HepG2 (cell line): ENCODE data around the gene SLC35F3. TPM values are rescaled to one million over a fixed set of nuclear protein-coding genes. Genes with fewer than 3 reads are reported as not detected.

Source experiments
- ATAC-seq: fragments of 200-7000 bp; cut with Tn5 transposase; 3 replicates; pipeline ENCODE4 v1.9.1; 2020; ENCODE audit warnings: mild to moderate bottlenecking, moderate library complexity
- BruUV-seq: library from RNA; stranded (reverse); fragments of 400-500 nt; replicated peaks from 2 replicates; lab custom pipeline; 2021; lab: Mats Ljungman, UMichigan
- CTCF ChIA-PET: fragments of 300-600 bp; formaldehyde crosslinking; extraction: SDS; loops from one replicate; lab custom pipeline; 2021; ENCODE audit warnings: low total read pairs, inconsistent platforms, low intra/inter-chr PET ratio; lab: Yijun Ruan, JAX
- POLR2A ChIA-PET: fragments of 350-600 bp; sonication (Branson Sonifier 250); formaldehyde crosslinking; loops from one replicate; lab custom pipeline; 2020; ENCODE audit warnings: antibody characterized with exemption, inconsistent platforms; lab: Yijun Ruan, JAX
- DNase-seq: peaks from one replicate; pipeline ENCODE4 v3.0.0-alpha.2; 2015; ENCODE audit warnings: low spot score
- FAIRE-seq: peaks from 3 replicates; lab custom pipeline; 2011; peaks lifted over from hg19 to GRCh38; lab: Jason Lieb, UNC
- H2AFZ ChIP-seq: one replicate; pipeline ENCODE4 v1.6.1; 2011; ENCODE audit warnings: low read length, inconsistent platforms
- H3K27ac ChIP-seq: fragments of 300-600 bp; 3 replicates; pipeline ENCODE4 v1.8.0; 2011; ENCODE audit warnings: mixed run types, mild to moderate bottlenecking, mixed read lengths, low read length, inconsistent platforms; ENCODE audit not compliant: insufficient read depth; ENCODE audit errors: extremely low read length
- H3K27me3 ChIP-seq, 2 experiments: fragments of 200-600 bp in 1 of 2; 2 replicates in 1 of 2; 3 replicates in 1 of 2; pipeline versions ENCODE4 v1.6.0 to v1.8.0; 2011; ENCODE audit warnings: low read length in 2 of 2, mild to moderate bottlenecking in 2 of 2, moderate library complexity in 2 of 2, inconsistent platforms in 1 of 2; ENCODE audit not compliant: insufficient read depth in 2 of 2, control insufficient read depth in 1 of 2
- H3K36me3 ChIP-seq, 2 experiments: fragments of 200-600 bp in 1 of 2; replicated peaks in 1 of 2; 2 replicates in 1 of 2; 3 replicates in 1 of 2; pipeline versions ENCODE4 v1.5.1 to v1.8.0; 2011; ENCODE audit warnings: low read length in 2 of 2, inconsistent platforms in 1 of 2; ENCODE audit not compliant: insufficient read depth in 2 of 2, control insufficient read depth in 1 of 2
- H3K4me1 ChIP-seq: 2 replicates; pipeline ENCODE4 v1.5.1; 2012; ENCODE audit warnings: low read length, inconsistent platforms; ENCODE audit not compliant: insufficient read depth
- H3K4me2 ChIP-seq: 2 replicates; pipeline ENCODE4 v1.6.0; 2011; ENCODE audit warnings: low read depth, low read length, inconsistent platforms
- H3K4me3 ChIP-seq, 3 experiments: fragments of 200-600 bp in 1 of 3; sonication (generic), shearing (Covaris generic) in 1 of 3; replicated peaks in 1 of 3; 2 replicates each; pipeline ENCODE4 v1.5.1; 2011 to 2016; ENCODE audit warnings: low read length in 3 of 3, inconsistent platforms in 2 of 3, low read depth in 2 of 3, mild to moderate bottlenecking in 2 of 3, control low read depth in 1 of 3, mixed read lengths in 1 of 3; ENCODE audit not compliant: insufficient read depth in 1 of 3
- H3K79me2 ChIP-seq: one replicate; pipeline ENCODE4 v1.6.1; 2011; ENCODE audit warnings: low read length, inconsistent platforms; ENCODE audit not compliant: insufficient read depth
- H3K9ac ChIP-seq: 2 replicates; pipeline ENCODE4 v1.6.0; 2011; ENCODE audit warnings: mild to moderate bottlenecking, low read depth, low read length, inconsistent platforms; ENCODE audit not compliant: insufficient read depth
- H3K9me3 ChIP-seq: 2 replicates; pipeline ENCODE4 v1.5.1; 2012; ENCODE audit warnings: mild to moderate bottlenecking, low read length
- H4K20me1 ChIP-seq: 2 replicates; pipeline ENCODE4 v1.6.0; 2011; ENCODE audit warnings: inconsistent platforms, mild to moderate bottlenecking, low read length, moderate library complexity; ENCODE audit not compliant: insufficient read depth
- CENPT ChIP-seq: sonication (generic); formaldehyde crosslinking; IDR thresholded peaks from 2 replicates; pipeline ENCODE4 v1.8.0; 2022; ENCODE audit warnings: low read depth, mild to moderate bottlenecking, moderate library complexity, missing genetic modification reagents
- DDIT3 ChIP-seq: sonication (generic); formaldehyde crosslinking; IDR thresholded peaks from 2 replicates; pipeline ENCODE4 v1.4.0; 2020; ENCODE audit warnings: mild to moderate bottlenecking, missing genetic modification reagents
- HBP1 ChIP-seq: IDR thresholded peaks from 2 replicates; pipeline ENCODE4 v1.6.1; 2016; ENCODE audit warnings: low read depth, control low read depth
- KIAA2018 ChIP-seq: sonication (generic); formaldehyde crosslinking; IDR thresholded peaks from 2 replicates; pipeline ENCODE4 v1.5.0; 2020; ENCODE audit warnings: mild to moderate bottlenecking, missing genetic modification reagents, borderline replicate concordance
- NCOA1 ChIP-seq: sonication (generic); formaldehyde crosslinking; IDR thresholded peaks from 2 replicates; pipeline ENCODE4 v1.9.0; 2021; ENCODE audit warnings: missing genetic modification reagents
- SMAD3 ChIP-seq: sonication (generic); formaldehyde crosslinking; IDR thresholded peaks from 2 replicates; pipeline ENCODE4 v1.4.0; 2020; ENCODE audit warnings: missing genetic modification reagents
- SRY ChIP-seq: sonication (generic); formaldehyde crosslinking; IDR thresholded peaks from 2 replicates; pipeline ENCODE4 v1.8.0; 2022; ENCODE audit warnings: mild to moderate bottlenecking, missing genetic modification reagents
- ZFYVE20 ChIP-seq: sonication (generic); formaldehyde crosslinking; IDR thresholded peaks from 2 replicates; pipeline ENCODE4 v1.8.0; 2023; ENCODE audit warnings: low read depth, mild to moderate bottlenecking, moderate library complexity, missing genetic modification reagents, borderline replicate concordance
- ZNF263 ChIP-seq: sonication (generic); formaldehyde crosslinking; IDR thresholded peaks from 2 replicates; pipeline ENCODE4 v1.4.0; 2020; ENCODE audit warnings: missing genetic modification reagents
- ZNF337 ChIP-seq: sonication (generic); formaldehyde crosslinking; IDR thresholded peaks from 2 replicates; pipeline ENCODE4 v1.5.1; 2020; ENCODE audit warnings: missing genetic modification reagents, low read depth, mild to moderate bottlenecking, borderline replicate concordance
- ZNF674 ChIP-seq: sonication (generic); formaldehyde crosslinking; IDR thresholded peaks from 2 replicates; pipeline ENCODE4 v1.5.0; 2020; ENCODE audit warnings: low read depth, mild to moderate bottlenecking, missing genetic modification reagents
- ZNF747 ChIP-seq: sonication (generic); formaldehyde crosslinking; IDR thresholded peaks from 2 replicates; pipeline ENCODE4 v1.8.1; 2023; ENCODE audit warnings: missing genetic modification reagents, mild to moderate bottlenecking, borderline replicate concordance
- ZNF781 ChIP-seq: sonication (generic); formaldehyde crosslinking; IDR thresholded peaks from 2 replicates; pipeline ENCODE4 v1.5.1; 2020; ENCODE audit warnings: borderline replicate concordance, mild to moderate bottlenecking, missing genetic modification reagents; ENCODE audit errors: not compliant biosample characterization
- WGBS: methylation state at CpG from one replicate; pipeline ENCODE4 v1.1.6; 2017; ENCODE audit warnings: low lambda C conversion rate; 5-methylcytosine and 5-hydroxymethylcytosine counted together
- in situ Hi-C: cut with HindIII; loops from 2 replicates; pipeline ENCODE4 v1.10.0; 2017; ENCODE audit warnings: low pct_unique_long_range_greater_than_20kb; ENCODE audit not compliant: extremely low pct_ligation_motif_present
- intact Hi-C: fragments of 100-400 bp; cut with micrococcal nuclease; formaldehyde crosslinking; loops from one replicate; pipeline ENCODE4 v1.10.0; 2022; ENCODE audit not compliant: unreplicated experiment
- polyA plus RNA-seq, 8 experiments: library from polyadenylated mRNA; depleted of rRNA in 3 of 8; stranded (reverse) in 7 of 8; unstranded in 1 of 8; fragments of >200 nt; fragmentation: Illumina TruSeq in 4 of 8; extraction: Trizol in 4 of 8; gene quantifications; 2 replicates each; pipeline versions ENCODE4 v1.2.1 to v1.2.3, GENCODE V29; 2011 to 2016; ENCODE audit warnings: low read depth in 4 of 8, missing spikeins in 1 of 8, mixed read lengths in 1 of 8; ENCODE audit not compliant: insufficient read depth in 1 of 8
- total RNA-seq, 5 experiments: library from RNA; depleted of rRNA; stranded (reverse); fragments of >200 nt; fragmentation: Illumina TruSeq; extraction: Trizol; gene quantifications; 2 replicates each; pipeline ENCODE4 v1.2.3, GENCODE V29; 2016; ENCODE audit warnings: low read depth in 1 of 5

The SLC35F3 gene
- total and polyA plus RNA-seq, 2 of the 13 experiments (the other 11 are each of a cell fraction or from before 2014, with no cell fraction given): not detected

GRCh38 chr1:234164098-234164709, 259.7 kb downstream of the SLC35F3 start (continued):
- TF ChIP-seq CENPT (CRISPR knock-in tag) (no peak), SMAD3 (CRISPR knock-in tag) (no peak), ZNF781 (no peak), ZNF263 (no peak), ZNF337 (CRISPR knock-in tag) (no peak)

- POLR2A ChIA-PET: no interaction called here
- H3K4me2 ChIP-seq: no peak overlapping the region
- BruUV-seq: no TSS peak
- FAIRE-seq (no peak), ATAC-seq (no peak), DNase-seq (no peak)
- H3K9me3 ChIP-seq: no peaks in the 10 kb centered on the region
- H3K36me3 ChIP-seq: no peaks in the 10 kb centered on the region
- CTCF ChIA-PET: no interaction called here
- H3K27ac ChIP-seq: no peak overlapping the region
- H3K27me3 ChIP-seq: peaks cover 2 to 12% of the 10 kb centered on the region in 2 experiments; a peak in 2 of 5 replicates
- 20% methylated on average over 2 of the region's 7 CpGs for WGBS
- no peaks in the 10 kb centered on the region for H4K20me1 ChIP-seq
- H3K4me3 ChIP-seq: no peak overlapping the region
- no peaks in the 10 kb centered on the region for H3K4me1 ChIP-seq
- in situ Hi-C loops: no loop called here
- H3K79me2 ChIP-seq: no peaks in the 10 kb centered on the region
- H3K9ac ChIP-seq: no peak overlapping the region
- intact Hi-C loops: no loop called here
- H2AFZ ChIP-seq: no peak overlapping the region
- TF ChIP-seq ZNF674 (CRISPR knock-in tag) (no peak), HBP1 (CRISPR knock-in tag) (no peak), ZFYVE20 (no peak), ZNF747 (CRISPR knock-in tag) (no peak), DDIT3 (CRISPR knock-in tag) (no peak), SRY (CRISPR knock-in tag) (no peak), NCOA1 (CRISPR knock-in tag) (no peak), KIAA2018 (no peak)
These were observed 263.7 kb downstream of the SLC35F3 start for GRCh38 chr1:234168061-234168724.
